ENCODE data around the gene KIAA1755. TPM values are rescaled to one million over a fixed set of nuclear protein-coding genes. Genes with fewer than 3 reads are reported as not detected.
"Not testable (repeated sequence)": the region's sequence is repeated elsewhere in the genome, so short reads cannot be mapped to it uniquely, and the experiment has no call there.

Gene KIAA1755
- total RNA-seq, 1 donor from 2014 or later, result 6.0 TPM

DNA sequence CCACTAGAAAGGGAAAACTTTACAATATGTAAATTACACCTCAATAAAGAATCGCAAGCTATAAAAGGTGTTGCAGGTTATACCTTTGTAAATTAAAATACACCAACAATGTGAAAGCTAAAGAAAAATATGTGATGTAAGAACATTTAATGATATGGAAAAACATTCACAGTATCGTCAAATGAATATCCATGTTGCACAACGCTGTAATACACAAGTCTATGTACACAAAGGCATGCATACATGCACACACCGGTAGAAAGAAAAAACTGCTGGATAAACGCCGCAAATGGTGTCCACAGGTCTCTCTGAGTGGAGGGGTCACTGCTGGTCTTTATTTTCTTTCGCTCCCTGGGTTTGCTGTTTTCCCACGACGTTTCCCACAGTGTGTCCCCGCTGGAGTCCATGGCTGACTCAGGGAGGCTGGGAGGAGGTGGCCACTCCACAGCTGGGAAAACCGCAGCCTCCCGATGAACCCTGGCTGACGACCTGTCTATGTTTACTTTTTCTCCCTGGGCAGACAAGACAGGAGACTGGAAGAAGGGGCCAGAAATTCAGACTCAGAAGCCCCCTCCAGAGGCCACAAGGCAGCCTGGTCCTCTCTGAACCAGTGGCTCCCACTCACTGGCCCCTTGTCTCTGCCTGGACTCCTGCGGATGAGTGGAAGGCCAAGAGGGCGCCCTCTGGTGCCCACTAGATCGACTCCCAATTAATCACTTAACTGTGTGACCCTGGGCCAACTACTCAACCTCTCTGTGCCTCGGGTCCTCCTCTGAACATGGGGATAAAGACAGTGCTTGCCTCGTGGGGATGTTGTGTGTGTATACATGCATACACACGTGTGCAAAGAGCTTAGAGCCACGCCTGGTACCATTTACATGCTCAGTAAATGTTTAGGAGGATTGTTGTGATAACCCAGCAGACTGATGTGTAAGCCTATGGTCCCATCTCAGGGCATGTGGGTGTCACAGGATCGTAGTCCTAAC is 30.6 kb upstream of the KIAA1755 start:
- no peak for DNase-seq (ENCODE audit: extremely low read depth, low read depth, low spot score)

DNA sequence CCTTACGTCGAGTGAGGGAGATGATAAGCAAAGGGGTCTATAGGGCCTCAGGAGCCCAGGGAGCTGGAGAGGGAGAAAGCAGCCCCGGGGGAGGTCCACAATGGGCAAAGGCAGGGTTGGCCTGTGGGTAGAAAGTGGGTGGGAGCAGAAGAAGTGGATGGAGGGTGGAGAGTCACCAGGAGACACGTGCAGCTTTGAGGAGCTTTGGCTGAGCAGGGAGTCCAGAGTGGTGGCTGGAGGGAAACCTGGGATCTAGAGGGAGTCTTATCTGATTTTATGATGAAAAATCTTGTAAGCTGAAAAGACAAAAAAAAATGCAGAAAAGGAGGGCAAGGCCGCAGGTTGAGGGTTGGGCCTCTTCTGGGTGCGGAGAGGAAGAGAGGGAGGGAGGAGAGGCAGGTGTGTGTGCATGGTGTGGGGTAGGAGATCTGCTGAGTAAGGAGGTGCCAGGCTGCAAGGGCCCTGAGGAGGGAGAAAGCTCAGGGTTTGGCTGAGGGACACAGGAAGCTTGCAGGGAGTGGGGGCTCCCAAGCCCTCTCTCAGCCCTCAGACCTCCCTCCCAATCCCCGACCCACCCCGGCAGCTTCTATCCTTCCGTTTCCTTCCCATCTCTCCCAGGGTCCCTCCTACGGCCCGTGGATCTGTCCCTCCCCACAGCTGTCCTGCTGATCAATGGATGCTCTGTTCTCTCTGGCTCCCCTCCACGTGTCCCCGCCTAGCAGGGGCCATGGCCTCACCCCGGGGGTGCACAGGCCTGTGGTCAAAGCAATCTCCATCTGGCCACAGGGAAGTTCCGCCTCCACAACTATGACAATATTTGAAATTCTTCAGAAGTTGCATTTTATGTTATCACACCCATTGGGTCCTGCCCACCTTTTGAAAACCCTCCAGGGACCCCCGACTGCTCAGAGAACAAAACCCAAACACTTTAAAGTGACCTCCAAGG is 26.3 kb upstream of the KIAA1755 start:
- no peak for DNase-seq (ENCODE audit: extremely low read depth, low read depth, low spot score)

DNA sequence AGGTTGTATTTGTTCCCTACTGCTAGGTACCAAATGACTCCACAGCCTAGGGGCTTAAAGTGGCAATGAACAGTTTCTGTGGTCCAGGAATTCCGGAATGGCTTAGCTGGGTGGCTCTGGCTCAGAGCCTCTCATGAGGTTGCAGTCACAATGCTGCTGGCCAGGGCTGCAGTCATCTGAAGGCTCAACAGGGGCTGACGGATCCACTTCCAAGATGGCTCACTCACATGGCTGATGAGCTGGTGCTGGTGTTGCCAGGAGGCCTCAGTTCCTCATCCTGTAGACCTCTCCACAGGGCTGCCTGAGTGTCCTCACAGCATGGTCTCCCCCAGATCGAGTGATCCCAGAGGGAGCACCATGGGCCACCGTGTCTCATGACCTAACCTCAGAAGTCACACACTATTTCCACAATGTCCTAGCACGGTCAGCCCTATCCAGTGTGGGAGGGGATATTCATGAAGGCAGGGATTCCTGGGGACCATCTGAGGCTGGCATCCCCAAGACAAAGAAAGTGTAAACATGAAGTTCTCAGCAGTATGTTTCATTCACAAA is 24.4 kb upstream of the KIAA1755 start:
- DNase-seq (ENCODE audit: extremely low read depth, low read depth, low spot score), result no peak

DNA sequence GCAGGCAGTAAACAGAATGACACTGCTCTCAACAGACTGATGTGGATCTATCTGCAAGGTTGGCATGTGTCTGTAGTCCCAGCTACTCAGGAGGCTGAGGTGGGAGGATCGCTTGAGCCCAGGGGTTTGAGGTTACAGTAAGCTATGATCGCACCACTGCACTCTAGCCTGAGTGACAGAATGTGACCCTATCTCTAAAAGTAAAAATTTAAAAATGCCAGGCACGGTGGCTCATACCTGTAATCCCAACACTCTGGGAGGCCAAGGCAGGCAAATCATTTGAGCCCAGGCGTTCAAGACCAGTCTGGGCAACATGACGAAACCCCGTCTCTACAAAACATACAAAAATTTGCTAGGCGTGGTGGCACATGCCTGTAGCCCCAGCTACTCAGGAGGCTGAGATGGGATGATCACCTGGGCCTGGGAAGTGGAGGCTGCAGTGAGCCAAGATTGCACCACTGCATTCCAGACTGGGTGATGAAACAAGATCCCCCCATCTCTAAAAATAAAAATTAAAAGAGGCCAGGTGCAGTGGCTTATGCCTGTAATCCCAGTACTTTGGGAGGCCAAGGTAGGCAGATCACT is 23.6 kb upstream of the KIAA1755 start:
- DNase-seq (ENCODE audit: extremely low read depth, low read depth, low spot score), result not testable (repeated sequence)

DNA sequence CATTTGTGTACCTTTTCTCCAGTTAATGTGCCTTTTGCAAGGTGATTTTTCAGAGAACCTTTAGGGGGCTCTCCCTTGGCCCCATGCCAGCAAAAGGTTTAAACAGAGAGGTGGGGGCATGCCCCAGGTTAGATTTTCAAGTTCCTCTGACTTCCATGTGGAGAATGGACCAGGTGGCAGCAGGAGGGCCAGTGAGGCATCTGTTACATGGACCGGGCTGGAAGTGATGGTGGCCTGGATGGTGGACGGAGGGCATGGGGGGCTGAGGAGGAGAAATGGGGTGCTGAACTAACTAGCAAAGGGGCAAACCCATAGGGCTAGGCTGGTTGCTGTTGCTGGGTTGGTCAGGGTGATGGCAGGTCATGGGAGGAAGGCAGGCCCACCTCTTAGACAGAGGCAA is 22.7 kb upstream of the KIAA1755 start:
- DNase-seq (ENCODE audit: extremely low read depth, low read depth, low spot score), result no peak

DNA sequence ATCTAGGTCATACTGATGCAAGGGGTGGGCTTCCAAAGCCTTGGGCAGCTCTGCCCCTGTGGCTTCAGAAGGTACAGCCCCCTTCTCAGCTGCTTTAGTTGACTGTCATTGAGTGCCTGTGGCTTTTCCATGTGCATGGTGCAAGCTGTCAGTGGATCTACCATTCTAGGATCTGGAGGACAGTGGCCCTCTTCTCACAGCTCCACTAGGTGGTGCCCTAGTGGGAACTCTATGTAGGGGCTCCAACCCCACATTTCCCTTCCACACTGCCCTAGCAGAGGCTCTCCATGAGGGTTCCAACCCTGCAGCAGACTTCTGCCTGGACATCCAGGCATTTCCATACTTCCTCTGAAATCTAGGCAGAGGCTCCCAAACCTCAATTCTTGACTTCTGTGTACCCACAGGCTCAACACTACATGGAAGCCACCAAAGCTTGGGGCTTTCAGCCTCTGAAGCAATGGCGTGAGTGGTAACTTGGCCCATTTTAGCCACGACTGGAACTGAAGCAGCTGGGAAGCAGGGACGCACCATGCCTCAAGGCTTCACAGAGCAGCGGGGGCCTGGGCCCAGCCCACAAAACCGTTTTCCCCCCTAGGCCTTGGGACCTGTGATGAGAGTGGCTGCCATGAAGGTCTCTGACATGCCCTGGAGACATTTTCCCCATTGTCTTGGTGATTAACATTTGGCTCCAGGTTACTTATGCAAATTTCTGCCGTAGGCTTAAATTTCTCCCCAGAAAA is 20.8 kb upstream of the KIAA1755 start:
- DNase-seq (ENCODE audit: extremely low read depth, low read depth, low spot score), result not testable (repeated sequence)

DNA sequence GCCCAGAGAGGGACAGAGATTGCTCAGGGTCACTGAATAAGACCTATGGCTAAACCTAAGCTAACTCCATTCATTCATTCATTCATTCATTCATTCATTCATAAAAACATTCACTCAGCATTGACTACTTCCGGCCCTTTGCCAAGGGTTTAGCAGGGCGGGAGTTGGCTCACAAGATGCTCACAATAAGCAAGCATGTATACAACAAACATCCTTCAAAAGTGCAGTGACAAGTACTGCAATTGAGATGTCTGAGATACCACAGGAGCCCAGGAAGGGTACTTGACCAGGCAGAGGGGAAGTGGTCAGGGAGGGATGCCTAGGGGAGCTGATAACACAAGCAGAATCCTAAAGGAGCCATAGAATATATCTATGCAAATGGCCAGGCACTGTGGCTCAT is 18.2 kb upstream of the KIAA1755 start:
- no peak for DNase-seq (ENCODE audit: extremely low read depth, low read depth, low spot score)

DNA sequence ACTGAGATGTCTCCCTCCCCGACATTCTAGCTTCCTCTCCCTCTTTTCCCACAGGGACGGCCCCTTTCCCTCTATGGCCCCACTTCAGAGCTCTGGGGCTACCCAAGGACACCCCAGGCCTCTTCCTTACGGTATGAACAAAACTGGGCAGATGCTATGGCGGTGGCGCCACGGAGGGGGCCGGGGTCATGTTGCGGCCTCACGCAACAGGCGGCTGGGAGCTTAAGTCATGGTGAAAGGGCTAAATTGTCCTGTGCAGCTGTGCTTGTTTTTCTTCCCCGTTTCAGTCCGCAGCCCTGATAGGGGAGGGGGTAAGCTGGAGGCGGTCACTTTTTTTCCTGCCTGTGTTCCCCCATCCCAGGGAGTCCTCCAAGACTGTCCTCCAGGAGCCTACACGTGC is 17.6 kb upstream of the KIAA1755 start:
- no peak for DNase-seq (ENCODE audit: extremely low read depth, low read depth, low spot score)

DNA sequence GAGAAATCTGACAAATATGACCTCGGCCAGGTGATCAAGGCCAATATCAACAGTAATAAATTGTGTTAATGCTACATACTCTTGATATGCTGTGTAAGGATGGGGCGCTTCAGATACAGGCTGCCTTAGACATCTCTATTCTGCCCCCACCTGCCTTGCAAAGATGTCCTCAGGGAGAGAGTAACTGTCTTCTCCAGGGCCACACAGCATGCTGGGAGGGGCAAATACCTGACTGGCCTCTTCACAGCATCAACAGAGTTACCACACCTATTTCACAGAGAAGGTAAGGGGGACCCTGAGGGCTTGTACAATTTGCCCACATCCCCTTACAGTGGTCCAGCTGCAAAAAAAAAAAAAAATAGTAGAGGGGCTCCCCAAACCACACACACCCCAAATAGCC is 17.2 kb upstream of the KIAA1755 start:
- DNase-seq (ENCODE audit: extremely low read depth, low read depth, low spot score), result no peak

DNA sequence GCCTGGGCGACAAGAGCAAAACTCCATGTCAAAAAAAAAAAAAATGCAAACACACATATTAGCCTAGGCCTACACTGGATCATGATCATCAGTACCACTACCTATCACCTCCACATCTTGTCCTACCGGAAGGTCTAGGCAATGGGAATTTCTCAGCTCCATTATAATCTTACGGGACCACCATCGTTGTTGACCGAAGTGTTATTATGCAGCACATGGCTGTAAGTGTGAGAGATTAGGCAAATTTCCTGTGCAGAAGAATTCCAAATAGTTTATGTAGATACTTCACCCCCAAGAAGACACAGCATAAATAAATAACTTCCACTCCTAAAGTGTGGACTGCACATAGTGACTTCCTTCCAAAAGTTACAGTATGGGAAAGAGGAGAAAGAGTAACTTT is 16.8 kb upstream of the KIAA1755 start:
- no peak for DNase-seq (ENCODE audit: extremely low read depth, low read depth, low spot score)

DNA sequence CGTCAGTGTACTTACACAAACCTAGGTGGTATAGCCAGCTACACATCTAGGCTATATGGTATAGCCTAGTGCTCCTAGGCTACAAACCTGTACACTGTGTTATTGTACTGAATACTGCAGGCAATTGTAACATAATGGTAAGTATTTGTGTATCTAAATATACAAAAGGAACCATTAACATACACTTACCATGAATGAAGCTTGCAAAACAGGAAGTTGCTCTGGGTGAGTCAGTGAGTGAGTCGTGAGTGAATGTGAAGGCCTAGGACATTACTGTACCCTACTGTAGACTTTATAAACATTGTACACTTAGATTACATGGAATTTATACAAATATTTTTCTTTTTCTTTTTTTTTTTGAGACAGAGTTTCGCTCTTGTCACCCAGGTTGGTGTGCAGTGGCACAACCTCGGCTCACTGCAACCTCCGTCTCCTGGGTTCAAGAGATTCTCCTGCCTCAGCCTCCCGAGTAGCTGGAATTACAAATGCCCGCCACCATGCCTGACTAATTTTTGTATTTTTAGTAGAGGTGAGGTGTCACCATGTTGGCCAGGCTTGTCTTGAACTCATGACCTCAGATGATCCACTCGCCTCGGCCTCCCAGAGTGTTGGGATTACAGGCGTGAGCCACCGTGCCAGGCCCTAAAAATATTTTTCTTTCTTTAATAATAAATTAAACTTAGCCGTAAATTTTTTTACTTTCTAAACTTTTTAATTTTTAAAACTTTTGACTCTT is 15.4 kb upstream of the KIAA1755 start:
- DNase-seq (ENCODE audit: extremely low read depth, low read depth, low spot score), result peak; percentile 62

DNA sequence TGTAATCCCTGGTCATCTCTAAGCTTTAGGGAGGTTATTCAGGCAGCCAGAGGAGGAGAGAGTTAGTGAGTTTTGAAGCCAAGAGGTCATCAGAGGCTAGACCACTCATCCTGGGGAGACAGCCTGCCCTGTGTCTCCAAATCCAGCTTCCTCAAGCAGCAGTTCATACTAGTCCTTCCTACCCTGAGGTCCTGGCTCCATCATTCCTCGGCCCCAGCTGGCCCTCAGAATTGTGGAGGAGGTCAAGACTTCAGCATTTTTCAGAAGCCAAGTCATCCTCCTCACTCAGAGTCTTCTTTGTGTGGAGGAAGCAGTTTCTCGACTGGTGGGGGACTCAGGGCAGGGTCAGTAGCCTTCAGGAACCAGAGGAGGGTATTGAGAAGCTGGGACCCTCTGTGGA is 12.4 kb upstream of the KIAA1755 start:
- DNase-seq (ENCODE audit: extremely low read depth, low read depth, low spot score), result no peak

DNA sequence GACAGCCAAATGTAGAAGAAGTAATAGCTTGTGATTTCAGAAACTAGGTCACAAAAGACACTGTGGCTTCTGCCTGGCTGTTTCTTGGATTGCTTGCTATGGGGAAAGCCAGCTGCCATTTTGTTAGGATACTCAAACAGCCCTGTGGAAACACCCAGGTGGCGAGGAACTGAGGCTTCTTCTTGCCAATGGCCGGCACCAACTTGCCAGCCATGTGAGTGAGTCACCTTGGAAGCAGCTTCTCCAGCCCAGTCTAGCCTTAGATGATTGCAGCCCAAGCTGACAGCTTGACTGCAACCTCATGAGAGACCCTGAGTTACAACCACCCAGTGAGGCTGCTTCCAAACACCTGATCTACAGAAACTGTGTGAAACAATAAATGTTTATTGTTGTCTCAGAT is 11.9 kb upstream of the KIAA1755 start:
- no peak for DNase-seq (ENCODE audit: extremely low read depth, low read depth, low spot score)

DNA sequence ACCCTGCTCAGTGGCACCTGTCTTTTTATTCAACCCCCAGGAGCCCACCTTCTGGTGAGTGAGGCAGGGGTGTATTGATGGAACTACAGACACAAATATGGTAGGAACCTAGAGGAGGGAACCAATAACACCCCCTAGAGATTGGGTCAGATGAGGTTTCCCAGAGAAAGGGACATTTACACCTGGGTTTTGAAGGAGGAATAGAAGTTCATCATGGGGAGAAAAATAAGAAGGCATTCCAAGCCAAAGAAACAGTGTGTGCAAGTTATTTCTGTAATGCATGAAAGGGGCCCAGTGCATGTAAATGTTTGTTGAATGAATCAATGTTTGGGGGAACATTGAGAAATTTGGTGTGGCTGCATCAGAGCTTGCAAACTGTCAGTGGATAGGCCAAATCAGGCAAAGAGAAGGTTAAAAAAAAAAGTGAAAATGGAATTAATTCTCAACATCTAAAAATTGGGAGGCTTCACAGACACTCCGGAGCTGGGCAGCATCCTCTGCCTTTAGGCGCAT is 11.1 kb upstream of the KIAA1755 start:
- no peak for DNase-seq (ENCODE audit: extremely low read depth, low read depth, low spot score)

DNA sequence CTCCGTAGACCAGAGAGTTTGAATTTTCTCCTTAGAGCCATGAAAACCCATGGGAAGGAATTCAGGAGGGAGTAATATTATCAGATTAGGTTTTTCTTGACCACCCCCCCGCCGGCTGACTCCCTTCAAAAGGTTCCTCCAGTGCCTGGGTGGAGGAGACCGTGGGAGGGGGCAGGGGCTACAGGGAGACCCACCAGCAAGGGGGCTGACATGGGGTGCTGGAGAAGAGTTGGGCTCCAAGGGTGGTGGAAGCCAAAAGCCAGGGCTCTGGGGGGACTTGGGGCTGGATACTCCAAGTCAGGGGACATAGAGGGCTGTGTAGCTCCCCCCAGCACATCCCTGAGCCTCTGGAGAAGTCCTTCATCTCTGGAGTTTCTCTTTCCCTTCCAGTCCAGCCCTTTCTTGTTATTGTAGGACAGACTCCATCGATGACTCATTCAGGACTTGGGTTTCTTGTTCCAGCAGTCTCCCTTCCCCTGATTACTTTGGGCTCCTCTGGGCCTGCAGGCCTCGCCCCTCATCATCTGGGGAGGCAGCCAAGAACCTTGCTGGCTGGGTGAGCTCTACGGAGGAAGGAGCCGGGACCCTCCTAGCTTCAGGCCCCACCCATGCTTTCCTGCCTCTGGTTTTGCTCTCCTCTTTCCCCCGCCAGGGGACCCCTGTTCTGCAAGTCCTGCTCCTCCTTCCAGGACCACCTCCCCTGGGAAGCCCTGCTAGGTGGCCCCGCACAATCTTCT is 10.5 kb upstream of the KIAA1755 start:
- DNase-seq (ENCODE audit: extremely low read depth, low read depth, low spot score), result peak; percentile 65

DNA sequence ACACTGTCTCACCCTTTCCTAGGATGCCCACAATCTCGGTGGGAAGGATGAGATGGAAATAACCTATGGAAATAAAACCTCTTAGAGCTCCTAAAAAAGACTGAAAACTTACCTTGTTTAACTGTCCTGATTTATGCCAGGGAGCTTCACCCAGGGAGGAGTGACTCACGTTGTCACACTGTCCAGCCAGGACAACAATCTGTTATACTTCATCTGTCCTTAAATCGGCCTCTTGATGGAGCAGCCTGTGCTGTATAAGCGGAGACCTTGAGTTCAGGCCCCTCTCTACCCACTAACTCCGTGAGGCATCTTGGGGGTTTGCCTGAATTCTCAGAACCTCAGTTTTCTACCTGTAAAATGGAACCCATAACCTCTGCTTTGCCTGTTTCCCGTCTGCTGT is 9.2 kb upstream of the KIAA1755 start:
- DNase-seq (ENCODE audit: extremely low read depth, low read depth, low spot score), result no peak

DNA sequence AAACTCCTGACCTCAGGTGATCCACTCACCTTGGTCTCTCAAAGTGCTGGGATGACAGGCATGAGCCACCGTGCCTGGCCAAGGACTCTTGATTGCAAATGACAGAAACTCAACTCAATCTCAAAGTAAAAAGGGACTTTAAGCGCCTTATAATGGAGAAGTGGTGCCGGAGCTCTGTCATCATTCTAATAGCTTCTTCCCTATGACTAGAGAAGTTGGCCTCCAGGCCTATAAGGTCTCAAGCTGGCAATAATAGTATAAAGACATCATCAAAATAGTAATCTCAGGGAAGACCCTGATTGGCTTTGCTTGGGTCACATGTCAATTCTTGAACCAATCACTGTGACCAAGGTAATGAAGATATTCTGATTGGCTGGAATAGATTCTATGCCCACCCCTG is 8.5 kb upstream of the KIAA1755 start:
- no peak for DNase-seq (ENCODE audit: extremely low read depth, low read depth, low spot score)

DNA sequence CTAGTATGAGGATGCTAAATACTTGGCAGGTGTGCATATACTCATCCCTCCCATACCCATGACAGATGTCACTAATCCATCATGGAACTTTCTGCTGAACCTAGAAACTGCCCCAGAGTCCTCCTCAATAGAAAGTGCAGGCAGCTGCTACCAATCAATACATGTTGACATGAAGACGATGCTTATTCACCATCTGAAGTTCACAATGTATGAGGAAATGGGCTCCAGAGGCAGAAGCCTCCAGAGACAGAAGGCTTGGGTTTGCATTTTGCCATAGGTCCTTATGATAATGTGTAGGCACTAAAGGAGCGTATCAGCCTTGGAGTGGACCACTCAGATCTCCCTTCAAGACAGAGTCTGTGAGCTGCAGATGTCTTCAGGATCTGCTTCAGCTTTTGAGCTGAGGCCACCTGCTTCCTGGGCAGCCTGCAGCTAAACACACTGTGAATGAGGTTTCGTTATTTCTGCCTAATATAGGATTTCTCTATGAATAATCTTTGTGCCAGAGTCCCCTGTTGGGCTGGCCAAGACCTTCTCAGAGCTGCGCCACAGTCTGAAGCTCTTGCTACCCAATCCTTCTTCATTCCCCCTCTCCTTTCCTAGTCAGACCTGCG is 7.5 kb upstream of the KIAA1755 start:
- no peak for DNase-seq (ENCODE audit: extremely low read depth, low read depth, low spot score)
